Erythroblast (primary cell): ENCODE measurements around the gene C1GALT1.
"Not testable (repeated sequence)": the region's sequence is repeated elsewhere in the genome, so short reads cannot be mapped to it uniquely, and the experiment has no call there.

Experiments used
- GATA1 ChIP-seq: IDR thresholded peaks from 2 replicates; pipeline ENCODE4 v1.6.1; 2011; ENCODE audit warnings: low read depth, mild to moderate bottlenecking, control low read depth, low read length, moderate library complexity
- POLR2A ChIP-seq: IDR thresholded peaks from 2 replicates; pipeline ENCODE4 v1.6.1; 2011; ENCODE audit warnings: mild to moderate bottlenecking, low read length

GRCh38 chr7:7154355-7154754 is 28.0 kb upstream of the C1GALT1 start:
- TF ChIP-seq POLR2A, GATA1: not testable (repeated sequence)
